K562 (cell line): Measurements from ENCODE around the gene FTH1. TPM values are rescaled to one million over a fixed set of nuclear protein-coding genes. Genes with fewer than 3 reads are reported as not detected.

Source experiments
- FOSL1 ChIP-seq: fragments of 200-800 bp; sonication (Bioruptor generic); conservative IDR thresholded peaks from 2 replicates; pipeline ENCODE4 v1.6.1; 2016; ENCODE audit warnings: missing genetic modification characterization, missing compliant biosample characterization
- FOXJ2 ChIP-seq: fragments of 200-800 bp; sonication (Bioruptor generic); IDR thresholded peaks from 2 replicates; pipeline ENCODE4 v1.6.1; 2016; ENCODE audit warnings: missing genetic modification characterization, missing compliant biosample characterization
- JUNB ChIP-seq: fragments of 450-650 bp; formaldehyde crosslinking; conservative IDR thresholded peaks from 2 replicates; pipeline ENCODE4 v1.4.0; 2020; ENCODE audit warnings: mild to moderate bottlenecking
- KDM1A ChIP-seq, 2 experiments: fragments of 450-650 bp; IDR thresholded peaks; 2 replicates each; pipeline ENCODE4 v1.6.1; 2016; ENCODE audit warnings: mild to moderate bottlenecking in 2 of 2
- MEF2A ChIP-seq: IDR thresholded peaks from 2 replicates; pipeline ENCODE4 v1.6.1; 2011; ENCODE audit warnings: low read depth, mild to moderate bottlenecking, low read length, moderate library complexity; ENCODE audit not compliant: control insufficient read depth
- MXD1 ChIP-seq: fragments of 250-450 bp; sonication (Bioruptor Pico); IDR thresholded peaks from 2 replicates; pipeline ENCODE4 v1.8.0; 2021; ENCODE audit warnings: borderline replicate concordance, mild to moderate bottlenecking, moderate library complexity; ENCODE audit not compliant: poor library complexity, severe bottlenecking
- NCOA4 ChIP-seq: fragments of 450-650 bp; IDR thresholded peaks from 2 replicates; pipeline ENCODE4 v1.6.1; 2018; ENCODE audit warnings: mild to moderate bottlenecking; ENCODE audit not compliant: partially characterized antibody
- POLR2AphosphoS5 ChIP-seq: IDR thresholded peaks from 2 replicates; pipeline ENCODE4 v1.6.1; 2011; ENCODE audit warnings: mild to moderate bottlenecking, low read depth, low read length, moderate library complexity; ENCODE audit not compliant: control insufficient read depth, insufficient read depth
- PYGO2 ChIP-seq: fragments of 450-650 bp; IDR thresholded peaks from 2 replicates; pipeline ENCODE4 v1.6.1; 2016; ENCODE audit warnings: mild to moderate bottlenecking, missing genetic modification characterization, moderate library complexity, missing compliant biosample characterization
- RBM34 ChIP-seq: fragments of 200-400 bp; formaldehyde crosslinking; IDR thresholded peaks from 2 replicates; pipeline ENCODE4 v1.6.1; 2018; ENCODE audit warnings: low read length, borderline replicate concordance; ENCODE audit not compliant: insufficient read depth
- RFX5 ChIP-seq: IDR thresholded peaks from 2 replicates; pipeline ENCODE4 v1.6.1; 2011; ENCODE audit warnings: low read depth, mild to moderate bottlenecking, improper control_type of control experiment, low read length
- SMAD1 ChIP-seq: fragments of 150-350 bp; IDR thresholded peaks from 2 replicates; pipeline ENCODE4 v1.6.1; 2014; ENCODE audit warnings: low read length, low read depth; ENCODE audit not compliant: partially characterized antibody
- SMC3 ChIP-seq: conservative IDR thresholded peaks from 2 replicates; pipeline ENCODE4 v1.6.1; 2011; ENCODE audit warnings: low read depth, low read length, improper control_type of control experiment; ENCODE audit not compliant: insufficient read depth
- TCF15 ChIP-seq: fragments of 250-450 bp; sonication (Bioruptor Pico); IDR thresholded peaks from 2 replicates; pipeline ENCODE4 v1.8.0; 2022; ENCODE audit warnings: moderate library complexity, mild to moderate bottlenecking, inconsistent platforms
- ZBTB1 ChIP-seq: sonication (generic); formaldehyde crosslinking; IDR thresholded peaks from 2 replicates; pipeline ENCODE4 v1.8.1; 2023; ENCODE audit warnings: missing genetic modification reagents, low read depth, mild to moderate bottlenecking, borderline replicate concordance
- ZBTB12 ChIP-seq: fragments of 250-450 bp; sonication (Bioruptor Pico); IDR thresholded peaks from 2 replicates; pipeline ENCODE4 v1.4.0; 2020
- ZBTB34 ChIP-seq: fragments of 250-450 bp; sonication (Bioruptor Pico); IDR thresholded peaks from 2 replicates; pipeline ENCODE4 v1.8.0; 2021; ENCODE audit warnings: mild to moderate bottlenecking, moderate library complexity
- ZBTB5 ChIP-seq: fragments of 450-650 bp; IDR thresholded peaks from 2 replicates; pipeline ENCODE4 v1.6.1; 2017; ENCODE audit warnings: antibody characterized with exemption
- ZFP36 ChIP-seq: fragments of 150-350 bp; IDR thresholded peaks from 2 replicates; pipeline ENCODE4 v1.6.1; 2018; ENCODE audit warnings: low read length, low read depth; ENCODE audit not compliant: partially characterized antibody
- ZNF143 ChIP-seq: sonication (generic); formaldehyde crosslinking; IDR thresholded peaks from 2 replicates; pipeline ENCODE4 v1.9.0; 2022; ENCODE audit warnings: mild to moderate bottlenecking, missing genetic modification reagents
- ZNF445 ChIP-seq: fragments of 250-450 bp; sonication (Bioruptor Pico); IDR thresholded peaks from 2 replicates; pipeline ENCODE4 v1.4.0; 2020; ENCODE audit warnings: low read depth, mild to moderate bottlenecking, moderate library complexity
- ZNF551 ChIP-seq: fragments of 250-450 bp; sonication (Bioruptor Pico); IDR thresholded peaks from 2 replicates; pipeline ENCODE4 v1.5.0; 2021; ENCODE audit warnings: mild to moderate bottlenecking, moderate library complexity
- polyA plus RNA-seq, 8 experiments: library from polyadenylated mRNA; depleted of rRNA in 4 of 8; stranded (reverse) in 5 of 8; unstranded in 3 of 8; fragments of >200 nt; fragmentation: Nextera tagmentation in 2 of 8; fragmentation: Illumina TruSeq in 1 of 8; extraction: Ambion mirVana in 2 of 8; extraction: Trizol in 1 of 8; gene quantifications; 2 replicates each; pipeline versions ENCODE4 v1.2.1 to v1.2.3, GENCODE V29; 2011 to 2014; ENCODE audit warnings: inconsistent platforms in 1 of 8, missing spikeins in 1 of 8
- total RNA-seq, 7 experiments: library from RNA; depleted of rRNA in 6 of 7; stranded (reverse); fragments of >200 nt in 6 of 7; fragmentation: Illumina TruSeq in 2 of 7; extraction: Trizol in 2 of 7; gene quantifications; 2 replicates each; pipeline versions ENCODE4 v1.2.1 to v1.2.3, GENCODE V29; 2011 to 2021; ENCODE audit warnings: low replicate concordance in 1 of 7

Gene FTH1
- total and polyA plus RNA-seq, 9 of the 15 experiments (the other 6 are each of a cell fraction or from before 2014, with no cell fraction given) = 370 to 3,146 (median 802) TPM

GRCh38 chr11:61917334-61918109 lies 49.9 kb downstream of the FTH1 start, which contains the start of gene RAB3IL1 (continued):
- TF ChIP-seq KDM1A (IDR thresholded peaks at IDR 0.05) (peak; percentile 96 to 98), FOSL1 (tag) (0 out of 2 replicates have a peak, but pooled peaks have one; percentile 13), TCF15 (CRISPR knock-in tag) (no peak), FOXJ2 (tag) (no peak), ZBTB34 (no peak), PYGO2 (tag) (no peak), ZNF143 (no peak), ZBTB1 (CRISPR knock-in tag) (no peak), MEF2A (no peak), RBM34 (no peak), POLR2AphosphoS5 (no peak), SMC3 (no peak), JUNB (CRISPR knock-in tag) (no peak), ZBTB12 (CRISPR knock-in tag) (no peak), SMAD1 (no peak), RFX5 (no peak), ZNF551 (no peak), NCOA4 (no peak), ZFP36 (peak; percentile 97), MXD1 (peak; percentile 89), ZBTB5 (no peak), ZNF445 (CRISPR knock-in tag) (no peak)
